KOPT-K1 (cell line): Measurements from ENCODE around the gene MYOT.

Experiments
- H3K27ac ChIP-seq: fragments of 200-600 bp; sonication (generic); 2 replicates; pipeline ENCODE4 v1.5.1; 2016; ENCODE audit warnings: antibody characterized with exemption, mild to moderate bottlenecking, low read depth, low read length; ENCODE audit not compliant: poor library complexity, severe bottlenecking
- H3K36me3 ChIP-seq: fragments of 200-600 bp; sonication (generic); 2 replicates; pipeline ENCODE4 v1.5.1; 2017; ENCODE audit warnings: antibody characterized with exemption, mild to moderate bottlenecking, low read length, moderate library complexity; ENCODE audit not compliant: insufficient read depth
- H3K9me3 ChIP-seq: fragments of 200-600 bp; sonication (generic); 2 replicates; pipeline ENCODE4 v1.5.1; 2017; ENCODE audit warnings: antibody characterized with exemption, low read length, mild to moderate bottlenecking; ENCODE audit not compliant: insufficient read depth, poor library complexity, severe bottlenecking

MYOT gene

DNA sequence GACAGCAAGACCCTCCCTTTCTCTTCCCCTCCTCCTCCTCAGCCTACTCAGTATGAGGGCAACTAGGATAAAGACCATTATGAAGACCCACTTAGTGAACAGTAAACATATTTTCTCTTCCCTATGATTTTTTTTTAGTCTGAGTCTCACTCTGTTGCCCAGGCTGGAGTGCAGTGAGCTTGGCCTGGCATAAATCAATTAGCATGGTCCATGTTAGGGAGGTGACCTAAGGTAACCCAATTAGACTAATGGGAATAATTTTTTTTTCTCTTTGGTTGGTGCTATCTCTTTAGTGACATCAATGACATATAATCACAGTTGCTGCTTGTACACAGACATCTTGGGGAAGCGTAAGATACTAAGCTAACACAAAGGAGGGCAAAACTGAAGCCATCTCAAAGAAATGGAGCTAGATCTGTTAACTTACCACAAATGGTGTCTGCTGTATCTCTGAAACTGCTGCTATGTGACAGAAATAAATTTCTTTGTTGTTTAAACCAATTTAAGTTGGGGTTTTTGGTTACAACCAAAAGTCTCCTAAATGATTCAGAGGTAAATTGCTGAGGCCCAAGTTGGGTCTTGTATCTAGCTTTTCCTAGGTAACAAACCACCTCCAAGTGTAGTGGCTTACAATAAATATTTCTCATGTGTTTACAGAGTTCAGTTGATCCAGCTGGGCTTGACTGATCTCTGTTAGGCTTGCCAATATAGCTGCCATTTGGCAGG is 34.9 kb downstream of the MYOT start:
- Histone ChIP-seq H3K27ac (no peak overlapping the region), H3K9me3 (no peaks in the 10 kb centered on the region), H3K36me3 (no peaks in the 10 kb centered on the region)

DNA sequence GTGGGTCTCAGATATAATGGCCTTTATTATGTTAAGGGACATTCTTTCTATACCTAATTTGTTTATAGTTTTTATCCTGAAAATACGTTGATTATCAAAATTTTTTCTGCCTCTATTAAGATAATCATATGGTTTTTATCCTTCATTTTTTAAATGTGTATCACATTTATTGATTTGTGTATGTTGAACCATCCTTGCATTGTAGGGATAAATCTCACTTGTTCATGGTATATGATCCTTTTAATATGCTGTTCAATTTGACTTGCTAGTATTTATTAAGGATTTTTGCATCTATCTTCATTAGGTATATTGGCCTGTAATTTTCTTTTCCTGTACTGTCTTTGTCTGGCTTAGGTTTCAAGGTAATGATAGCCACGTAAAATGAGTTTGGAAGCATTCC is 47.1 kb downstream of the MYOT start:
- no peak overlapping the region for H3K27ac ChIP-seq
- no peaks in the 10 kb centered on the region for H3K36me3 ChIP-seq
- peaks cover 16% of the 10 kb centered on the region for H3K9me3 ChIP-seq

DNA sequence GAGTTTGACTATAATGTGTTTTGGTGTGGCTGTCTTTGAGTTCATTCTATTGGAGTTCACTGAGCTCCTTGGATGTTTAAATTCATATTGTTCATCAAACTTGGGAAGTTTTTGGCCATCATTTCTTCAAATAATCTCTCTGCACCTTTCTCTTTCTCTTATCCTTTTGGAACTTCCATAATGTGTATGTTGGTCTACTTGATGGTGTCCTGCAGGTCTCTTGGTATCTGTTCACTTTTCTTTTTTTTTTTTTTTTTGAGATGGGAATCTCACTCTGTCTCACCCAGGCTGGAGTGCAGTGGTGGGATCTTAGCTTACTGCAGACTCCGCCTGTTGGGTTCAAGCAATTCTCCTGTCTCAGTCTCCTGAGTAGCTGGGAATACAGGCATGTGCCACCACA is 49.3 kb downstream of the MYOT start:
- peaks cover 16% of the 10 kb centered on the region for H3K9me3 ChIP-seq
- no peaks in the 10 kb centered on the region for H3K36me3 ChIP-seq
- H3K27ac ChIP-seq: no peak overlapping the region

DNA sequence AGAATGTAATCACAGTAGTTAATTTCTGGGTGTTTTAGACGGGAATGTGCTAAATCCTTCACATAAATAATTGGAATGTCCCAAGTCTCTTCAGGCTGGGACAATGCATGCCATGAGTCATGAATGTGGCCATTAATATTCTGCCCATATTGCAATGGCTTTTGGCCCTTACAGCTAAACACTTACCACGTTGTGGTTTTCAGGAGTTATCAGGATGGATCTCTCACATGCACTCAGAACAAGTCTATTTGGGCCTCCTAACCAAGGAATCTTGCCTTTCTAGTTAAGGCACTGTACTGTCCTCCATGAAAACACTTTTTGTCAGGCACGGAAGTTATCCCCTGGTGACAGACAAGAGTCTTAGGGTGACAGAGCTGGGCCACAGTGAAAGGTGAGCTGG is 54.3 kb downstream of the MYOT start:
- Histone ChIP-seq H3K36me3 (no peaks in the 10 kb centered on the region), H3K9me3 (peaks cover under 1% of the 10 kb centered on the region), H3K27ac (no peak overlapping the region)

DNA sequence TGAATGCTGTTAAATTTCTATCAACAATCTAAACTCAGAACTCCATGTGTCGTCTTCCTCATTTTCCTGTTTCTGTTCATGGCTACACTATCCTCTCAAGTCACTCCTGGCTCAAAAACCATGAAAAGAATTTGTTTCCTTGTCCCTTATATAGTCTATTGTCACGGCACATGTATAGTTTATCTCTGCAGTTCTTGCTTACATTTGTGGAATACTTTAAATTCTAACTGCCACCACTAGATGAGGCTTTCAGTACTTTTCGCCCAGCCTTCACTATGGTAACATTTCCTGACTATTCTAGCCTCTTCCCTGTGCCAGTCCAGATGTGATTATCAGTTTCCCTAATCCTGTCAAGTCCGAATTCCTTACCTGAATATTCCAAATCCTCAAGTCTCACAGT is 56.2 kb downstream of the MYOT start:
- H3K36me3 ChIP-seq: 0 out of 2 replicates have a peak, but pooled peaks cover 9% of the 10 kb centered on the region
- no peaks in the 10 kb centered on the region for H3K9me3 ChIP-seq
- H3K27ac ChIP-seq: no peak overlapping the region

DNA sequence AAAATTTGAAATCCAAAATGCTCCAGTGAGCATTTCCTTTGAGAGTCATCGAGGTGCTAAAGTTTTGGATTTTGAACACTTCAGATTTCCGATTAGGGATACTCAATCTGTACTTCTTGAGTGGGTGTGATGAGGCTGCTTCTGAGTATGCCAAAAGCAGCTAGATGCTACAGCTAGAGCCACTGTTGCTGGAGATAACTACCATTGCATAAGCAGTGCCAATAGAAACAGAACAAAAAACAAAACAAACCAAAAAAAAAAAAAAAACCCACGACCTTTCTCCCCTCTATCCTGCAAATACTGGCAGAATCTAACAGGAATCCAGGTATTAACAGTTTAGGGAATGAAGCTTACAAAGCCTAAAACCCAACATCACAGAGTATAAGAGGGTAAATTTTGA is 65.1 kb downstream of the MYOT start:
- Histone ChIP-seq H3K36me3 (peaks cover 28% of the 10 kb centered on the region), H3K27ac (no peak overlapping the region), H3K9me3 (no peaks in the 10 kb centered on the region)

DNA sequence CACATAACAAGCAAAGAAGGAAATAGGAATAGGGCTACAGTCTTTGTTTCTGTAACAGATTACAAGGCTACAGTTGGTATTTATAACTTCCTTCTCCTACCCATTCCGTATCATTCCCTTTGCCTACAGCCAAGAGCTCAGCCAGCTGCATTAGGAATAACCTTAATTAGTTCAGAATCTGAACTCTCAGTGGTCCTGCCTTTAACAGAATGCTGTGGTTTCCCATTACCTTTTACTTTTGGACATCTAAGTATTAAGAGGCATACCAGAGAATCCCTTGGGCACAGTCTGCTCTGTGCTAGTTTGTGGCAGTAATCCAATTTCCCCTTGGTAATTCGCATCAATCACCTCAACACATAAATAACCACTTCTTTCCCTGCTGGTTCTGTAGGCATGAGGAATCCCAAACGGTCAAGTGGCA is 65.8 kb downstream of the MYOT start:
- Histone ChIP-seq H3K9me3 (no peaks in the 10 kb centered on the region), H3K27ac (no peak overlapping the region), H3K36me3 (peaks cover 29% of the 10 kb centered on the region)

DNA sequence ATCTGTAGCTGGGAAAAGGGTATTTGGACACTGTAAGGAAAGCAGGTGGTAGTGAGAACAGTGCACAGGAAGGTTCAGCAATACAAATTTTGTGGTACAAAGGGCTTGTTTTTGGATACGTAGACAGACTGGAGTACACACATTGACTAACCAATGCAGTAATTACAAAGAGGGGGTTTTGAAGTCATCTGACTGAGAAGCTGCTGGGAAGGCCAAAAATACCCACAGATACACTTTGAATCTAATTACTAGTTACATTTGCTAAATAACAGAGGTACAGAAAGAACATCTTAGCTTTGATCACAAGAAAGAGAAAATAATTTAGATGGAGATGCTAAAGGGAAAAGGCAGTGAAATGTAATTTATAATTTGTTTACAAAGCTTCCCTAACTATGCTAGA is 67.5 kb downstream of the MYOT start:
- Histone ChIP-seq H3K36me3 (peaks cover 40% of the 10 kb centered on the region), H3K27ac (no peak overlapping the region), H3K9me3 (no peaks in the 10 kb centered on the region)

DNA sequence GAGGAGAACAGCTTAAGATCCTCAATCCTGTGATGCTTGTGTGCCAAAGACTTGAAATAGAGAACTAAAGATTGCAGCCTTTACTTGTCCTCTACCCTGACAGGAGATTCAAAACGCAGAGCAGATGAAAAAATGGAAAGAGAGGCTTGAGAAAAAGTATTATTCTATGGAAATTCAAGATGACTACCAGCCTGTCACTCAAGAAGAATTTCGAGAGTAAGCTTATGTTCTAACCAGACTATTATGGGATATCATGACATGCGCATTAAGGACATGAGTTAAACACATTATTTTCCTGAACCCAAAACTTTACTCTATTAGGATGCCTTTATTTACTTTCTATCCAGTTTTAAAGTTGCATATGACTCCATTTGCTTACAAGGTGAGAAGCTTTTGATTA is 68.0 kb downstream of the MYOT start:
- H3K9me3 ChIP-seq: no peaks in the 10 kb centered on the region
- H3K27ac ChIP-seq: no peak overlapping the region
- H3K36me3 ChIP-seq: peaks cover 45% of the 10 kb centered on the region
